ENCODE data around the gene CNTN4.

Gene CNTN4

DNA sequence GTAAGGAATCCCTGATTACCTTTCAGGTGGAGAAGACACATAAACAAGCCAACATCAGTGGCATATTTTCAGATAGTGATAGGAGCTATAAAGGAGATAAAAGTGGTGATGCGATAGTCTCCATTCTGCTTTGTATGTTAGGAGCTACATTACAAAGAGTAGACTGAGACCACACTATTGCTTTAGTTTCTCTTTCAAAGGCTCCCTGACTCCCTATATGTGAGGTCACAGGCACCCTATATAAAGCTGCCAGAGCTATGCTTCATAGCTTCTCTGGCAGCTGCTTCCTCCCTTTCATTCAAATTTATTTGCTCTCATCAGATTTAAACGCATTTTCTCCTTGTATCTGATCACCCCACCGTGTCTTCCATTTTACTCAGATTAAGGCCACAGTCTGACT, 544.9 kb downstream of the CNTN4 start:
- Histone ChIP-seq H3K36me3 (ENCODE audit: insufficient read depth, low read length) (no peaks in the 10 kb centered on the region), H3K27me3 (ENCODE audit: insufficient read depth, low read length) (no peaks in the 10 kb centered on the region), H3K9me3 (ENCODE audit: low read length) (no peaks in the 10 kb centered on the region), H3K79me2 (ENCODE audit: insufficient read depth, low read length) (no peaks in the 10 kb centered on the region), H2AFZ (ENCODE audit: low read length) (no peak overlapping the region), H3K4me3 (ENCODE audit: low read depth, low read length, poor library complexity, severe bottlenecking) (no peak overlapping the region), H3K4me1 (ENCODE audit: insufficient read depth, low read length, severe bottlenecking) (no peaks in the 10 kb centered on the region), H3K4me2 (ENCODE audit: low read length) (no peak overlapping the region), H3K9ac (ENCODE audit: low read length) (no peak overlapping the region), H3K9me2 (ENCODE audit: low read depth, low read length) (no peaks in the 10 kb centered on the region), H3F3A (ENCODE audit: insufficient read depth, low read length) (no peaks in the 10 kb centered on the region), H3K27ac (ENCODE audit: low read depth, low read length, poor library complexity, severe bottlenecking) (no peak overlapping the region), H4K20me1 (ENCODE audit: insufficient read depth, low read length) (no peaks in the 10 kb centered on the region)
- no peak for TF ChIP-seq EZH2 (IDR thresholded peaks at IDR 0.05; ENCODE audit: borderline replicate concordance, low read length)

DNA sequence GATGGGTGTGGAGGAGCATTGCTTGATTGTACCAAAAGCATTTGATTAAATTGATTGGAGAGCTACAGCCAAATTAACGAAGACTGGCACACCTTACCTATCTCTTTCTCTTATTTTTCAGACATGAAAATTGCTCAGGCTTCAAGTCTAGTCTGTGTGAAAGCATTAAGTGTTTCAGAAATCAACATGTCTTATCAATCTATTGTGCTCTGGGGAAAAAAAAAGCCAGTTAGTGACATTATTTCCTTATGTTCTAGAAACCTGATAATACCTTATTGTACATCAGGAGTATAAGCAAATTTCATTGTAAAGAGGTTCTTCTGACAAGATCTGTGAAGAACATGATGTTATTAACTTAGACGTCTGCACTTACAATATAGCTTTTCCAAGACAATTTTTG, 546.3 kb downstream of the CNTN4 start:
- Histone ChIP-seq H2AFZ (ENCODE audit: low read length) (no peak overlapping the region), H3K27me3 (ENCODE audit: insufficient read depth, low read length) (no peaks in the 10 kb centered on the region), H3K9me2 (ENCODE audit: low read depth, low read length) (no peaks in the 10 kb centered on the region), H4K20me1 (ENCODE audit: insufficient read depth, low read length) (no peaks in the 10 kb centered on the region), H3K4me2 (ENCODE audit: low read length) (no peak overlapping the region), H3K9ac (ENCODE audit: low read length) (no peak overlapping the region), H3K79me2 (ENCODE audit: insufficient read depth, low read length) (no peaks in the 10 kb centered on the region), H3K9me3 (ENCODE audit: low read length) (no peaks in the 10 kb centered on the region), H3F3A (ENCODE audit: insufficient read depth, low read length) (no peaks in the 10 kb centered on the region), H3K4me3 (ENCODE audit: low read depth, low read length, poor library complexity, severe bottlenecking) (no peak overlapping the region), H3K27ac (ENCODE audit: low read depth, low read length, poor library complexity, severe bottlenecking) (no peak overlapping the region), H3K36me3 (ENCODE audit: insufficient read depth, low read length) (no peaks in the 10 kb centered on the region), H3K4me1 (ENCODE audit: insufficient read depth, low read length, severe bottlenecking) (no peaks in the 10 kb centered on the region)
- TF ChIP-seq, protein P1, sequence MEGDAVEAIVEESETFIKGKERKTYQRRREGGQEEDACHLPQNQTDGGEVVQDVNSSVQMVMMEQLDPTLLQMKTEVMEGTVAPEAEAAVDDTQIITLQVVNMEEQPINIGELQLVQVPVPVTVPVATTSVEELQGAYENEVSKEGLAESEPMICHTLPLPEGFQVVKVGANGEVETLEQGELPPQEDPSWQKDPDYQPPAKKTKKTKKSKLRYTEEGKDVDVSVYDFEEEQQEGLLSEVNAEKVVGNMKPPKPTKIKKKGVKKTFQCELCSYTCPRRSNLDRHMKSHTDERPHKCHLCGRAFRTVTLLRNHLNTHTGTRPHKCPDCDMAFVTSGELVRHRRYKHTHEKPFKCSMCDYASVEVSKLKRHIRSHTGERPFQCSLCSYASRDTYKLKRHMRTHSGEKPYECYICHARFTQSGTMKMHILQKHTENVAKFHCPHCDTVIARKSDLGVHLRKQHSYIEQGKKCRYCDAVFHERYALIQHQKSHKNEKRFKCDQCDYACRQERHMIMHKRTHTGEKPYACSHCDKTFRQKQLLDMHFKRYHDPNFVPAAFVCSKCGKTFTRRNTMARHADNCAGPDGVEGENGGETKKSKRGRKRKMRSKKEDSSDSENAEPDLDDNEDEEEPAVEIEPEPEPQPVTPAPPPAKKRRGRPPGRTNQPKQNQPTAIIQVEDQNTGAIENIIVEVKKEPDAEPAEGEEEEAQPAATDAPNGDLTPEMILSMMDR (IDR thresholded peaks at IDR 0.05; ENCODE audit: low read length) = no peak
- no peak for TF ChIP-seq EZH2 (IDR thresholded peaks at IDR 0.05; ENCODE audit: borderline replicate concordance, low read length)

DNA sequence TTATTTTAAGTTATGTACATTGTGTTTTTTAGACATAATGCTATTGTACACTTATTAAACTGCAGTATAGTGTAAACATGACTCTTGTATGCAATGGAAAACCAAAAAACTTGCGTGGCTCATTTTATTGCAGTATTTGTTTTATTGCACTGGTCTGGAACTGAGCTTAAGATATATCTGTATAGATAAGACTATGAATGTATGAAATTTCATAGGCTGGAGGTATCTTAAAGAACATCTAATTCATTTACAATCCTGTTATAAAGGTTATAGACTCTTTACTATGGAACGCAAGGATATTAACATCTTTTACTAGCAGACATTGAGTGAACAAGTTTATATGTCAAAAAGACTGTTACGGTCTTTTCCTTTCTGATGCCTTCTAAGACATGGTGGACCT, 552.1 kb downstream of the CNTN4 start:
- Histone ChIP-seq H3K27ac (ENCODE audit: low read depth, low read length, poor library complexity, severe bottlenecking) (no peak overlapping the region), H3K4me1 (ENCODE audit: insufficient read depth, low read length, severe bottlenecking) (no peaks in the 10 kb centered on the region), H3K36me3 (ENCODE audit: insufficient read depth, low read length) (no peaks in the 10 kb centered on the region), H2AFZ (ENCODE audit: low read length) (no peak overlapping the region), H3K9me3 (ENCODE audit: low read length) (no peaks in the 10 kb centered on the region), H4K20me1 (ENCODE audit: insufficient read depth, low read length) (no peaks in the 10 kb centered on the region), H3K27me3 (ENCODE audit: insufficient read depth, low read length) (no peaks in the 10 kb centered on the region), H3K4me2 (ENCODE audit: low read length) (no peak overlapping the region), H3F3A (ENCODE audit: insufficient read depth, low read length) (no peaks in the 10 kb centered on the region), H3K4me3 (ENCODE audit: low read depth, low read length, poor library complexity, severe bottlenecking) (no peak overlapping the region), H3K9ac (ENCODE audit: low read length) (no peak overlapping the region), H3K79me2 (ENCODE audit: insufficient read depth, low read length) (no peaks in the 10 kb centered on the region), H3K9me2 (ENCODE audit: low read depth, low read length) (no peaks in the 10 kb centered on the region)
- TF ChIP-seq, protein P1 (IDR thresholded peaks at IDR 0.05; ENCODE audit: low read length) = no peak
- TF ChIP-seq EZH2 (IDR thresholded peaks at IDR 0.05; ENCODE audit: borderline replicate concordance, low read length) = no peak

DNA sequence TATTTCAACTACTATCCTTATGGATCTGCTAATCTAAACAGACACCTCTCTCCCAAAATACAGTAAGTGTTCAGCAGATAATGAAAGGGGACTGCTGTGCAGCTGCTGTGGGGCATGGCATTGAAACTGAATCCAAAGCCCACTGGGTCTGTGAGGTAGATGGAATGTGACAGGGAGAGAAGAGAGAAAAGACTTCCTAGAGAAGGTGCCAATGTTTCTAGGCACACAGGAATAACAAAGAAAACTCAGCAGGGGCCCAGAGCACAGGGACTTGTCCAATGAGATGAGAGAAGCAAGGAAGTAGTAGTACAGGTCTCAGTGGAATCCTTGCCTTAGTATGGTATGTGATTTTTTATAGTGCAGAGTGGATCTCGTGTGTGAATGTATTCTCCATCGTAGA, 553.7 kb downstream of the CNTN4 start:
- no peaks in the 10 kb centered on the region for H3K79me2 ChIP-seq (ENCODE audit: insufficient read depth, low read length)
- no peaks in the 10 kb centered on the region for H3K36me3 ChIP-seq (ENCODE audit: insufficient read depth, low read length)
- no peak overlapping the region for H3K9ac ChIP-seq (ENCODE audit: low read length)
- H3K27ac ChIP-seq (ENCODE audit: low read depth, low read length, poor library complexity, severe bottlenecking) = no peak overlapping the region
- H3K27me3 ChIP-seq (ENCODE audit: insufficient read depth, low read length) = no peaks in the 10 kb centered on the region
- no peaks in the 10 kb centered on the region for H3K4me1 ChIP-seq (ENCODE audit: insufficient read depth, low read length, severe bottlenecking)
- no peak for TF ChIP-seq EZH2 (IDR thresholded peaks at IDR 0.05; ENCODE audit: borderline replicate concordance, low read length)
- TF ChIP-seq, protein P1 (IDR thresholded peaks at IDR 0.05; ENCODE audit: low read length) = no peak
- no peak overlapping the region for H2AFZ ChIP-seq (ENCODE audit: low read length)
- H3K9me3 ChIP-seq (ENCODE audit: low read length) = no peaks in the 10 kb centered on the region
- no peaks in the 10 kb centered on the region for H4K20me1 ChIP-seq (ENCODE audit: insufficient read depth, low read length)
- H3K4me2 ChIP-seq (ENCODE audit: low read length) = no peak overlapping the region
- H3K4me3 ChIP-seq (ENCODE audit: low read depth, low read length, poor library complexity, severe bottlenecking) = no peak overlapping the region
- no peaks in the 10 kb centered on the region for H3K9me2 ChIP-seq (ENCODE audit: low read depth, low read length)
- no peaks in the 10 kb centered on the region for H3F3A ChIP-seq (ENCODE audit: insufficient read depth, low read length)
